Breast epithelium (tissue), 3 donors: ENCODE measurements around the gene PTPRU.
"Not testable (repeated sequence)": the region's sequence is repeated elsewhere in the genome, so short reads cannot be mapped to it uniquely, and the experiment has no call there.

Source experiments
- POLR2A ChIP-seq: fragments of 450-650 bp; IDR thresholded peaks from one replicate; pipeline ENCODE4 v1.6.1; 2016; ENCODE audit warnings: antibody characterized with exemption, mild to moderate bottlenecking, moderate library complexity
- TF ChIP-seq, protein P1 (sequence below), 3 donors: fragments of 450-650 bp; IDR thresholded peaks; one replicate each; pipeline ENCODE4 v1.5.1; 2016 to 2017; ENCODE audit warnings: antibody characterized with exemption in 3 of 3, mild to moderate bottlenecking in 3 of 3, moderate library complexity in 3 of 3

DNA sequence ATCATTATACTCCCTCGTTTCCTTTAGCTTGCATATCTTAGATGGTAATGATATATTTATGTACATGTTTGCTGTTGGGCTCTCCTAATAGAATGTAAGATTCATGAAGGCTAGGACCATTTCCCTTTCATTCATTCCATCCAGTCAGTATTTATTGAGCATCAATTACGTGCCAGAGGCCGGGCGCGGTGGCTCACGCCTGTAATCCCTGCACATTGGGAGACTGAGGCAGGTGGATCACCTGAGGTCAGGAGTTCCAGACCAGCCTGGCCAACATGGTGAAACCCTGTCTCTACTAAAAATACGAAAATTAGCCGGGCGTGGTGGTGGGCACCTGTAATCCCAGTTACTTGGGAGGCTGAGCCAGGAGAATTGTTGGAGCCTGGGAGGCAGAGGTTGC is 1.4 kb upstream of the PTPRU start:
- TF ChIP-seq, protein P1, sequence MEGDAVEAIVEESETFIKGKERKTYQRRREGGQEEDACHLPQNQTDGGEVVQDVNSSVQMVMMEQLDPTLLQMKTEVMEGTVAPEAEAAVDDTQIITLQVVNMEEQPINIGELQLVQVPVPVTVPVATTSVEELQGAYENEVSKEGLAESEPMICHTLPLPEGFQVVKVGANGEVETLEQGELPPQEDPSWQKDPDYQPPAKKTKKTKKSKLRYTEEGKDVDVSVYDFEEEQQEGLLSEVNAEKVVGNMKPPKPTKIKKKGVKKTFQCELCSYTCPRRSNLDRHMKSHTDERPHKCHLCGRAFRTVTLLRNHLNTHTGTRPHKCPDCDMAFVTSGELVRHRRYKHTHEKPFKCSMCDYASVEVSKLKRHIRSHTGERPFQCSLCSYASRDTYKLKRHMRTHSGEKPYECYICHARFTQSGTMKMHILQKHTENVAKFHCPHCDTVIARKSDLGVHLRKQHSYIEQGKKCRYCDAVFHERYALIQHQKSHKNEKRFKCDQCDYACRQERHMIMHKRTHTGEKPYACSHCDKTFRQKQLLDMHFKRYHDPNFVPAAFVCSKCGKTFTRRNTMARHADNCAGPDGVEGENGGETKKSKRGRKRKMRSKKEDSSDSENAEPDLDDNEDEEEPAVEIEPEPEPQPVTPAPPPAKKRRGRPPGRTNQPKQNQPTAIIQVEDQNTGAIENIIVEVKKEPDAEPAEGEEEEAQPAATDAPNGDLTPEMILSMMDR (IDR thresholded peaks at IDR 0.05): not testable (repeated sequence)
- TF ChIP-seq POLR2A: not testable (repeated sequence)
